Subcutaneous adipose tissue (tissue), 4 donors: Measurements from ENCODE around the gene RAD52. TPM values are rescaled to one million over a fixed set of nuclear protein-coding genes. Genes with fewer than 3 reads are reported as not detected.

Experiments
- total RNA-seq, 4 donors: library from RNA; depleted of rRNA; stranded (reverse); fragments of >200 nt; gene quantifications; one replicate each; pipeline ENCODE4 v1.1.0, GENCODE V29; 2016
- TF ChIP-seq, protein P1 (sequence below): fragments of 450-650 bp; IDR thresholded peaks from one replicate; pipeline ENCODE4 v1.5.1; 2016; ENCODE audit warnings: low read depth, mild to moderate bottlenecking, control low read depth, antibody characterized with exemption, moderate library complexity

The RAD52 gene
- total RNA-seq, 4 donors from 2014 or later: 9.0 to 19.1 (median 13.1) TPM

DNA sequence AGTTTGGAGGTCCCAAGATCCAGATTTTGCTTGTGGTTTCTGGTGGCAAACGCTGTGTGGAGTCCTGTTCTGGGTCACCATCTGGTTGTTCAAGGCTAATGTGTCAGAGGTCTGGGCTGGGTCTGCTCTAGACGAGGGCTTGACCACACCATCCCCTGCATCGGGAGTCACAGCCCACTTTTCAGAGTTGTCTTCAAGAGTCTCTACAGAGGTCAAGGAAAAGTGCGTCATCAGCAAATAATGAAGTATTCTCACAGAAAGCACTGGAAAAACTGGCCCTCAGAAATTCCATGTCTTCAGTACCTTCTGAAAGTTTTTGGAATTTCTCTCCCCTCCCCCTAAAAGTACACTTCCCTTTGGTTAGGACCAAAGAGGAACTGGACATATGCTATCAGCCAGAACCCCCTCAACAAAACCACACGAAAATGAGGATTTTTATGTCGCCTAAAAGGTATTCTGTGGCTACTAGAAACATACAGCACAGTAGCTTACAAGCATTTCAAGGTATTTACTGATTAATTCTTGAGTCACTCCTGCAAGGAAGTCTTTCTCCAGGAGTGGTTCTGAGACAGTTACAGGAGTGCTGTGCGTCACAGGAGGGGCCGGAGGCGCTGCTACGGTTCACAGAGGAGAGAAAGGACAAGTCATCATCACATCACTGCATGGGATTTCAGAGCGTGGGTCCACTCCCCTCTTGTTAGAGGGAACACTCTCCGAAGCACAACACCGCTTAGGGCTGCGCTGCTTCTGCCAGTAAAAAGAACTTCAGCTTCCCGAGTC is 35.4 kb downstream of the RAD52 start:
- TF ChIP-seq, protein P1, sequence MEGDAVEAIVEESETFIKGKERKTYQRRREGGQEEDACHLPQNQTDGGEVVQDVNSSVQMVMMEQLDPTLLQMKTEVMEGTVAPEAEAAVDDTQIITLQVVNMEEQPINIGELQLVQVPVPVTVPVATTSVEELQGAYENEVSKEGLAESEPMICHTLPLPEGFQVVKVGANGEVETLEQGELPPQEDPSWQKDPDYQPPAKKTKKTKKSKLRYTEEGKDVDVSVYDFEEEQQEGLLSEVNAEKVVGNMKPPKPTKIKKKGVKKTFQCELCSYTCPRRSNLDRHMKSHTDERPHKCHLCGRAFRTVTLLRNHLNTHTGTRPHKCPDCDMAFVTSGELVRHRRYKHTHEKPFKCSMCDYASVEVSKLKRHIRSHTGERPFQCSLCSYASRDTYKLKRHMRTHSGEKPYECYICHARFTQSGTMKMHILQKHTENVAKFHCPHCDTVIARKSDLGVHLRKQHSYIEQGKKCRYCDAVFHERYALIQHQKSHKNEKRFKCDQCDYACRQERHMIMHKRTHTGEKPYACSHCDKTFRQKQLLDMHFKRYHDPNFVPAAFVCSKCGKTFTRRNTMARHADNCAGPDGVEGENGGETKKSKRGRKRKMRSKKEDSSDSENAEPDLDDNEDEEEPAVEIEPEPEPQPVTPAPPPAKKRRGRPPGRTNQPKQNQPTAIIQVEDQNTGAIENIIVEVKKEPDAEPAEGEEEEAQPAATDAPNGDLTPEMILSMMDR: no peak

DNA sequence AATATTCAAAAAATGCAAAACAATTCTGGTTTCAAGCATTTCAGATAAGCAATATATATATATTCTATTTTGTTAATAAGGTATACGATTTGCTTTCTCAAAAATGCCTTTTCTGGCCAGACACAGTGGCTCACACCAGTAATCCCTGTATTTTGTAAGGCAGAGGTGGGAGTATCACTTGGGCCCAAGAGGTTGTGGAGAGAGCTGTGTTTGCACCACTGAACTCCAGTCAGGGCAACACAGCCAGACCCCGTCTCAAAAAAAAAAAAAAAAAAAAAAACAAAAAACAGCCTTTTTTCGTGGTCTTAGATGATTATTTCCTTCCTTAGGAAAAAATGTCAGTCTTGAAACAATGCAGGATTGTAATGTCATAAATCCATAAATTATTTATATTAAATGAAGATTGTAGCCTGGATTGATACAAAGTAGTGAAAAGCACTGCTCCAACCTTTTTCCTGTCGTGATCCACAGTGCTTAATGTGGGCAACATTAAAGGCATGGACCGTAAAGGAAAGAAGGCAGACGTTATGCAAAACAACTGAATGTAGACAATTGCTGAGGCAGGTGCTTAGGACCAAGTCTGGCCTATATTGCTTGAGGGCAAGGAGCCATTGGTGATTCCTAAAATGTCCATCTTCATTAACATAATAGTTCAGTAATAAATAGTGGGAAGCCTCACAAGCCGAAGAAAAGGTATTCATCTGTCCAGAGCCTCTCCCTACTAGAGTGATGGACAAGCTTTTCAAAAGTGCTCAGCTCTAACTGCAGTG is 36.8 kb downstream of the RAD52 start:
- TF ChIP-seq, protein P1: no peak

DNA sequence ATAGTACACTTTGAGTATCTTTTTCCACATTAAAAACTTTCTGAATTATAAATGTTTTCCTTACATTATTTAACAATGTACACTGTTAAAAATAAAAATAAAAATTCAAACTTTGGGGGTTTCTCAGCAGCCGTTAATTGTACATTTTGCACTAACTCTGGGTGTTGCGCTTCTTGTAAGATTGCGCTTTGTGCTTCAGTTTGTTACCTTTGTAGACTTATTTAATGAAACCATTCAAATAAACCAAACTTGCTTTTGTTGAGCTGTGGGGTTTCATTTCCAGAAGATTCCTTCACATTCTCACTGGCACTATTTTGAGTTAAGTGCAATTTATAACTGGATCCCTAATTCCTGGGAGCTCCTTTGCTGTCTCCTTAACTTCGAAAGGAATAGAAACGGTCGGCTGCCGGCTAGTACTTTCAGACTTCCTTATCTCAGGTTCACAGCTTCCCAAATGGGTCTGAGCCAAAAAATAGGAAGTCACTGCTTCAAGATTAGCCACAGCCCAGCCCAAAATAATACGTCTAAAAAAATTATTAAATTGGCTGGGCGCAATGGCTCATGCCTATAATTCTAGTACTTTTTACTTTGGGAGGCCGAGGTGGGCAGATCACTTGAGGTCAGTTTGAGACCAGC is 38.2 kb downstream of the RAD52 start:
- TF ChIP-seq, protein P1: no peak

DNA sequence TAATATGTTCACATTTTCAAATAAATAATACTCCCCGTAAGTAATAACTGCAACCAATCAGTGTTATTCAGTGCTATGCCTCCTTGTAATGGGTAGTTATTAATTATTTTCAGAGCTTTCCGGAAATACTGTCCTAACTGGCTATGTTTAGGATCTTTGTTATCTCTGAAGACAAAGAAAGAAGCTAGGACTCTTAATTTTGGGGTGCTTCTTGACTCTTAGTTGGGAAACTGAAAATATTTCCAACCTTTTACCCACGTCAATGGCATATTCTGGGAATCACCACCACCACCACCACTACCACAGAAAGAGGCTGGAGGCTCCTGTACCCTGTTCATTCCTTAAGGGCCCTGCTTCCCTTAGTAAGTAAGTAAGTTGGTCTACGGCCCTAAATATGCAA is 39.1 kb downstream of the RAD52 start:
- TF ChIP-seq, protein P1: no peak

DNA sequence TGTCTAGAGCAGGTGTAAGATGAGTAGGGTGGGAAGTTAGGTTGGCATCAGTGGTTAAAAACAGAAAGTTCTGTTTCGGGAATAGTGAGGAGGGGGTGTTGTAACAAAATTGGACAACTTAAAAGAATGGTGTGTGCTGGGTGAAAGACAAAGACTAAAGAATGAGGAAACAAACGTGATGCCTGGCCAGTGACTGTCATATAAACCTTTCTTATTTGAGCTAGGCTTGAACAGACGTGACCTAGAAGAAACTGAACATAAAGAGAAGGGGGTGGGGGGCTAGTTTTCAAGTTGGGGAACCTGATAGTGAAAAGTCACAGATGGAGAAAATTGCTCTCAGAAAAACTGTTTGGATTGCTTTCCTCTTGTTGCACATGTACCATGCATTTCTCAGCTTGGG is 39.6 kb downstream of the RAD52 start:
- TF ChIP-seq, protein P1: no peak

DNA sequence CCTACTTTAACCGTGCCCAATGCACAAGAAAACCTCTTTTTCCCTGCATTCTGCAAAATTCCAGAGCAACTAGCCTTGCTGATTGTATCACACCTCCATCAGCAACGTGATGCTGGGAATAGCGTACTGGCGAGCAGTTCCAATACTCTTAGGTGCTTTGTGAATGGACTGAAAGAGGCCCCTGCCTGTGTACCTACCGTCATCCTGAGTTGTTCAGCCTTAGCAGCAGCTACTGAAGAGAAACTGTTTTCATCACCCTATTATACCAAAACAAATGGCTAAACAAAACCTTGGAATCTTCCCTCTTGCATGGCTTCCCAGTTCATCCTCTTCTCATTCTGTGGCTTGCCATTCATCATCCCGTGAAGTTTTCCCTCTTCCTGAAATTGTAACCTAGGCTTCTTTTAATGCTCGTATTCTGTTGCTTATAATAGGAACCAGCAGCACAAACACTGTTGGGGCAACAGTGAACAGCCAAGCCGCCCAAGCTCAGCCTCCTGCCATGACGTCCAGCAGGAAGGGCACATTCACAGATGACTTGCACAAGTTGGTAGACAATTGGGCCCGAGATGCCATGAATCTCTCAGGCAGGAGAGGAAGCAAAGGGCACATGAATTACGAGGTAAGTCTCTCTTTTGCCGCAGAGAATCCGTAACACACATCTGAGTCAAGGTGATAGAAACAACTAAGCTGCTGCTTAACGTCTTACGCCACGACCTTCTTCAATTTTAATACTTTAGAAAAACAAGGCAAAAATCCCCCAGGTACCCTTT is 41.9 kb downstream of the RAD52 start:
- TF ChIP-seq, protein P1: no peak
